Liver (tissue), 9 donors: Measurements from ENCODE around the gene CARS2. TPM values are rescaled to one million over a fixed set of nuclear protein-coding genes. Genes with fewer than 3 reads are reported as not detected.
A peak's percentile ranks its signal among the peaks of the same experiment; 100 is the strongest.

Experiments used
- DNase-seq: peaks from one replicate; pipeline ENCODE4 v3.0.0-alpha.2; 2017; ENCODE audit warnings: low spot score
- H3K27ac ChIP-seq, 2 donors: one replicate each; pipeline ENCODE4 v1.7.0; 2013; ENCODE audit warnings: inconsistent platforms in 2 of 2, low read length in 2 of 2, control low read depth in 1 of 2, low read depth in 1 of 2, mild to moderate bottlenecking in 1 of 2
- H3K27me3 ChIP-seq, 4 donors: one replicate each; pipeline versions ENCODE4 v1.6.1 to v1.7.0; 2013; ENCODE audit warnings: low read length in 3 of 4, inconsistent platforms in 1 of 4, mild to moderate bottlenecking in 1 of 4, moderate library complexity in 1 of 4; ENCODE audit not compliant: control insufficient read depth in 4 of 4, insufficient read depth in 4 of 4
- H3K36me3 ChIP-seq, 4 donors: one replicate each; pipeline versions ENCODE4 v1.6.1 to v1.7.0; 2013; ENCODE audit warnings: low read length in 3 of 4, mild to moderate bottlenecking in 3 of 4, low read depth in 1 of 4, moderate library complexity in 1 of 4; ENCODE audit not compliant: control insufficient read depth in 4 of 4, insufficient read depth in 3 of 4
- H3K4me1 ChIP-seq, 4 donors: one replicate each; pipeline versions ENCODE4 v1.6.1 to v1.7.0; 2013; ENCODE audit warnings: low read length in 3 of 4, mild to moderate bottlenecking in 3 of 4, moderate library complexity in 1 of 4; ENCODE audit not compliant: control insufficient read depth in 4 of 4, insufficient read depth in 4 of 4
- H3K4me3 ChIP-seq, 3 donors: one replicate each; pipeline versions ENCODE4 v1.6.1 to v1.7.0; 2013; ENCODE audit warnings: low read length in 3 of 3, control low read depth in 1 of 3, low read depth in 1 of 3, mild to moderate bottlenecking in 1 of 3
- H3K9ac ChIP-seq, 2 donors: one replicate each; pipeline ENCODE4 v1.7.0; 2013; ENCODE audit warnings: low read length in 2 of 2, mild to moderate bottlenecking in 2 of 2, moderate library complexity in 2 of 2, control low read depth in 1 of 2, low read depth in 1 of 2
- H3K9me3 ChIP-seq, 4 donors: one replicate each; pipeline versions ENCODE4 v1.6.1 to v1.7.0; 2013; ENCODE audit warnings: low read length in 3 of 4; ENCODE audit not compliant: control insufficient read depth in 4 of 4
- FOXA1 ChIP-seq: IDR thresholded peaks from 2 replicates; pipeline ENCODE4 v1.6.1; 2016; ENCODE audit warnings: antibody characterized with exemption
- GABPA ChIP-seq, 2 donors: IDR thresholded peaks in 1 of 2; conservative IDR thresholded peaks in 1 of 2; 2 replicates each; pipeline ENCODE4 v1.6.1; 2016; ENCODE audit warnings: antibody characterized with exemption in 2 of 2, mild to moderate bottlenecking in 1 of 2, moderate library complexity in 1 of 2
- HNF4A ChIP-seq, 2 donors: conservative IDR thresholded peaks; 2 replicates each; pipeline ENCODE4 v1.6.1; 2016; ENCODE audit warnings: antibody characterized with exemption in 2 of 2, mild to moderate bottlenecking in 2 of 2
- NR2F2 ChIP-seq: IDR thresholded peaks from 2 replicates; pipeline ENCODE4 v1.6.1; 2016; ENCODE audit warnings: antibody characterized with exemption
- RAD21 ChIP-seq, 2 donors: IDR thresholded peaks; 2 replicates each; pipeline ENCODE4 v1.6.1; 2016; ENCODE audit warnings: antibody characterized with exemption in 2 of 2, mild to moderate bottlenecking in 2 of 2
- SP1 ChIP-seq: IDR thresholded peaks from 2 replicates; pipeline ENCODE4 v1.6.1; 2018; ENCODE audit warnings: antibody characterized with exemption, mild to moderate bottlenecking
- YY1 ChIP-seq: IDR thresholded peaks from 2 replicates; pipeline ENCODE4 v1.6.1; 2016; ENCODE audit warnings: antibody characterized with exemption, mild to moderate bottlenecking
- WGBS: extraction: QIAGEN DNeasy Blood & Tissue Kit; methylation state at CpG from one replicate; pipeline ENCODE4 v1.1.7; 2013; 5-methylcytosine and 5-hydroxymethylcytosine counted together
- polyA plus RNA-seq, 2 donors: library from polyadenylated mRNA; stranded (reverse) in 1 of 2; unstranded in 1 of 2; fragments of 200-250 nt in 1 of 2; fragments of >200 nt in 1 of 2; fragmentation: Nextera tagmentation in 1 of 2; extraction: Ambion mirVana in 1 of 2; gene quantifications; one replicate each; pipeline versions ENCODE4 v1.2.1 to v1.2.3, GENCODE V29; 2013 to 2015
- total RNA-seq, 2 donors: library from RNA; depleted of rRNA; stranded (reverse); fragments of >200 nt; gene quantifications; one replicate each; pipeline ENCODE4 v1.2.3, GENCODE V29; 2014
- TF ChIP-seq, protein P1 (sequence below): IDR thresholded peaks from 2 replicates; pipeline ENCODE4 v1.6.1; 2016; ENCODE audit warnings: antibody characterized with exemption
- TF ChIP-seq, protein P2 (sequence below): fragments of 150-350 bp; IDR thresholded peaks from 2 replicates; pipeline ENCODE4 v1.5.1; 2017; ENCODE audit warnings: improper control_type of control experiment, low read depth, low read length; ENCODE audit not compliant: missing input control
- TF ChIP-seq, protein P3 (sequence below): IDR thresholded peaks from 2 replicates; pipeline ENCODE4 v1.6.1; 2016; ENCODE audit warnings: antibody characterized with exemption
- TF ChIP-seq, protein P4 (sequence below): IDR thresholded peaks from 2 replicates; pipeline ENCODE4 v1.6.1; 2016; ENCODE audit warnings: antibody characterized with exemption
- TF ChIP-seq, protein P5 (sequence below): IDR thresholded peaks from 2 replicates; pipeline ENCODE4 v1.6.1; 2016; ENCODE audit warnings: antibody characterized with exemption, mild to moderate bottlenecking
- donor health status: healthy.
- donor health status: healthy.
- donor health status: healthy.
- donor health status: healthy.
- donor health status: healthy.

Gene CARS2
- total and polyA plus RNA-seq, 4 donors: 28.6 to 44.0 (median 31.4) TPM

DNA sequence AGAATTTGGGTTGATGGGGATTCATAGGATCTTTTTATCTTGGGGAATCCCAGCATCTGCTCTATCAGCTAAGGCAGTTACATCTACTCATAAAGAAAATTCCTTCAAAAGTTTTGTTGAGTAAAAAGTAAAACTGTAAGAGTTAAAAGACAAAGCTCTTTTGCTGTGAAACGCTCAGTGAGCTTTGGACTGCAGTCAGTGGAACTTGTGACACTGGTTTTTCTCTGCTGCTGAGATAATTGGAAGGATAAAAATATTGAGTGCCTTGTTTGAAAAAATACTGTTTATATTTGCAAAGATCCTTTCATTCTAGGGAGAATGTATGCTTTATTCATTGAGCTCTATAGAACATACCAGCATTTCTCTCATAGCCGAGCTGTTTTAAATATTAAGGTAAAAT is 85.3 kb downstream of the CARS2 start (continued):
- TF ChIP-seq, protein P1, sequence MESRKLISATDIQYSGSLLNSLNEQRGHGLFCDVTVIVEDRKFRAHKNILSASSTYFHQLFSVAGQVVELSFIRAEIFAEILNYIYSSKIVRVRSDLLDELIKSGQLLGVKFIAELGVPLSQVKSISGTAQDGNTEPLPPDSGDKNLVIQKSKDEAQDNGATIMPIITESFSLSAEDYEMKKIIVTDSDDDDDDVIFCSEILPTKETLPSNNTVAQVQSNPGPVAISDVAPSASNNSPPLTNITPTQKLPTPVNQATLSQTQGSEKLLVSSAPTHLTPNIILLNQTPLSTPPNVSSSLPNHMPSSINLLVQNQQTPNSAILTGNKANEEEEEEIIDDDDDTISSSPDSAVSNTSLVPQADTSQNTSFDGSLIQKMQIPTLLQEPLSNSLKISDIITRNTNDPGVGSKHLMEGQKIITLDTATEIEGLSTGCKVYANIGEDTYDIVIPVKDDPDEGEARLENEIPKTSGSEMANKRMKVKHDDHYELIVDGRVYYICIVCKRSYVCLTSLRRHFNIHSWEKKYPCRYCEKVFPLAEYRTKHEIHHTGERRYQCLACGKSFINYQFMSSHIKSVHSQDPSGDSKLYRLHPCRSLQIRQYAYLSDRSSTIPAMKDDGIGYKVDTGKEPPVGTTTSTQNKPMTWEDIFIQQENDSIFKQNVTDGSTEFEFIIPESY: no peak
- TF ChIP-seq FOXA1: no peak
- no peak for TF ChIP-seq GABPA (IDR thresholded peaks at IDR 0.05 in 1 of 2, conservative IDR thresholded peaks at IDR 0.05 in 1 of 2)
- TF ChIP-seq YY1: no peak
- no peak for TF ChIP-seq SP1

DNA sequence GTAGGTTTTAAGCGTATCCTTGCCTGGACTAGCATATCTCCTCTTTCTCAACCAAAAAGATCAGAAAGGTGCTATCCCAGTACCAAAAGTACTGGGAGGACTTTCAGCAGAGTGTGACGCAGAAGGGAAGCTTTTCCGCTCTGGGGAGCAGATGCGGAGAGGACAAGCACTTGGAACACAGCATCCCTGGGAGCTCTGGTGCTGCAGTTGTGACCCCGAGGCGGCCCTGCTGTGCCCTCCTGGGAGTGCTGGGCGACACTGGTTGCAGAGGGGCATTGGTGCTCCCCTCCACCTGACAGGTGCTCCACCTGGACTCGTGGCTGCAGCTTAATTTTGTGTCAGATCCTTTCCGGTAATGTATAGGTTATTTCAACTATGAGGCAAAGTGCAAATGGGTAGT is 87.1 kb downstream of the CARS2 start:
- TF ChIP-seq, protein P2, sequence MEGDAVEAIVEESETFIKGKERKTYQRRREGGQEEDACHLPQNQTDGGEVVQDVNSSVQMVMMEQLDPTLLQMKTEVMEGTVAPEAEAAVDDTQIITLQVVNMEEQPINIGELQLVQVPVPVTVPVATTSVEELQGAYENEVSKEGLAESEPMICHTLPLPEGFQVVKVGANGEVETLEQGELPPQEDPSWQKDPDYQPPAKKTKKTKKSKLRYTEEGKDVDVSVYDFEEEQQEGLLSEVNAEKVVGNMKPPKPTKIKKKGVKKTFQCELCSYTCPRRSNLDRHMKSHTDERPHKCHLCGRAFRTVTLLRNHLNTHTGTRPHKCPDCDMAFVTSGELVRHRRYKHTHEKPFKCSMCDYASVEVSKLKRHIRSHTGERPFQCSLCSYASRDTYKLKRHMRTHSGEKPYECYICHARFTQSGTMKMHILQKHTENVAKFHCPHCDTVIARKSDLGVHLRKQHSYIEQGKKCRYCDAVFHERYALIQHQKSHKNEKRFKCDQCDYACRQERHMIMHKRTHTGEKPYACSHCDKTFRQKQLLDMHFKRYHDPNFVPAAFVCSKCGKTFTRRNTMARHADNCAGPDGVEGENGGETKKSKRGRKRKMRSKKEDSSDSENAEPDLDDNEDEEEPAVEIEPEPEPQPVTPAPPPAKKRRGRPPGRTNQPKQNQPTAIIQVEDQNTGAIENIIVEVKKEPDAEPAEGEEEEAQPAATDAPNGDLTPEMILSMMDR: no peak
- TF ChIP-seq GABPA (IDR thresholded peaks at IDR 0.05 in 1 of 2, conservative IDR thresholded peaks at IDR 0.05 in 1 of 2) (no peak), HNF4A (conservative IDR thresholded peaks at IDR 0.05) (no peak), FOXA1 (no peak)
- TF ChIP-seq, protein P3, sequence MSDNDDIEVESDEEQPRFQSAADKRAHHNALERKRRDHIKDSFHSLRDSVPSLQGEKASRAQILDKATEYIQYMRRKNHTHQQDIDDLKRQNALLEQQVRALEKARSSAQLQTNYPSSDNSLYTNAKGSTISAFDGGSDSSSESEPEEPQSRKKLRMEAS: no peak
- peaks cover 10 to 60% (median 36%) of the 10 kb centered on the region in 4 donors for H3K4me1 ChIP-seq
- peaks cover 2 to 14% (median 9%) of the 10 kb centered on the region in 4 donors for H3K36me3 ChIP-seq
- H3K4me3 ChIP-seq: no peak overlapping the region
- DNase-seq: no peak
- no peak overlapping the region for H3K9ac ChIP-seq
- H3K27me3 ChIP-seq: no peaks in the 10 kb centered on the region
- peak overlapping the region; percentile 98 to 99 for H3K27ac ChIP-seq
- H3K9me3 ChIP-seq: no peaks in the 10 kb centered on the region
- 85% methylated on average over 9 of the region's 9 CpGs for WGBS

DNA sequence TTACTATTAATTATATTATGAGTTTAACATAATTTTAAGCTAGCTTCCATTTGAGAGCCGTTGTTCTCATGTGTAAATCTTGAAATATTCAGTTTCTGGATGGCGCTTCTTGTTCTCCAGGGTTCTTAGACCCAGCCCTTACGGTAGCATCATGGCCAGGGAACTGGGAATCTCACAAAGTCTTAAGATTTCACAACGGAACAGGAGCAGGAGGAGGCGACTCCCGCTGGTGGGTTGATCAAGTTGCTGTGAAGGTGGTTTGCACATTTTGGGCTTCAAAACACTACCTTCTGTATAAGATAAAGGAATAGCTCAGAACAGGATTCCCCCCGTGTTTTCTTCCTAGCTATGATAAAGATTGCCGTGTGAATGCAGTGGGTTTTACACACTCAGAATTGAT is 87.7 kb downstream of the CARS2 start:
- Histone ChIP-seq H3K4me1 (peaks cover 10 to 60% (median 36%) of the 10 kb centered on the region in 4 donors), H3K9me3 (no peaks in the 10 kb centered on the region), H3K27me3 (no peaks in the 10 kb centered on the region), H3K9ac (peak overlapping the region in 1 of 2 donors; percentile 80), H3K4me3 (no peak overlapping the region), H3K36me3 (peaks cover 2 to 11% (median 7%) of the 10 kb centered on the region in 4 donors), H3K27ac (peak overlapping the region; percentile 98 to 99)
- DNase-seq: no peak
- WGBS: 82% methylated on average over 8 of the region's 8 CpGs
- TF ChIP-seq, protein P4, sequence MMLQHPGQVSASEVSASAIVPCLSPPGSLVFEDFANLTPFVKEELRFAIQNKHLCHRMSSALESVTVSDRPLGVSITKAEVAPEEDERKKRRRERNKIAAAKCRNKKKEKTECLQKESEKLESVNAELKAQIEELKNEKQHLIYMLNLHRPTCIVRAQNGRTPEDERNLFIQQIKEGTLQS: no peak
- TF ChIP-seq, protein P5, sequence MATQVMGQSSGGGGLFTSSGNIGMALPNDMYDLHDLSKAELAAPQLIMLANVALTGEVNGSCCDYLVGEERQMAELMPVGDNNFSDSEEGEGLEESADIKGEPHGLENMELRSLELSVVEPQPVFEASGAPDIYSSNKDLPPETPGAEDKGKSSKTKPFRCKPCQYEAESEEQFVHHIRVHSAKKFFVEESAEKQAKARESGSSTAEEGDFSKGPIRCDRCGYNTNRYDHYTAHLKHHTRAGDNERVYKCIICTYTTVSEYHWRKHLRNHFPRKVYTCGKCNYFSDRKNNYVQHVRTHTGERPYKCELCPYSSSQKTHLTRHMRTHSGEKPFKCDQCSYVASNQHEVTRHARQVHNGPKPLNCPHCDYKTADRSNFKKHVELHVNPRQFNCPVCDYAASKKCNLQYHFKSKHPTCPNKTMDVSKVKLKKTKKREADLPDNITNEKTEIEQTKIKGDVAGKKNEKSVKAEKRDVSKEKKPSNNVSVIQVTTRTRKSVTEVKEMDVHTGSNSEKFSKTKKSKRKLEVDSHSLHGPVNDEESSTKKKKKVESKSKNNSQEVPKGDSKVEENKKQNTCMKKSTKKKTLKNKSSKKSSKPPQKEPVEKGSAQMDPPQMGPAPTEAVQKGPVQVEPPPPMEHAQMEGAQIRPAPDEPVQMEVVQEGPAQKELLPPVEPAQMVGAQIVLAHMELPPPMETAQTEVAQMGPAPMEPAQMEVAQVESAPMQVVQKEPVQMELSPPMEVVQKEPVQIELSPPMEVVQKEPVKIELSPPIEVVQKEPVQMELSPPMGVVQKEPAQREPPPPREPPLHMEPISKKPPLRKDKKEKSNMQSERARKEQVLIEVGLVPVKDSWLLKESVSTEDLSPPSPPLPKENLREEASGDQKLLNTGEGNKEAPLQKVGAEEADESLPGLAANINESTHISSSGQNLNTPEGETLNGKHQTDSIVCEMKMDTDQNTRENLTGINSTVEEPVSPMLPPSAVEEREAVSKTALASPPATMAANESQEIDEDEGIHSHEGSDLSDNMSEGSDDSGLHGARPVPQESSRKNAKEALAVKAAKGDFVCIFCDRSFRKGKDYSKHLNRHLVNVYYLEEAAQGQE: no peak
- no peak for TF ChIP-seq RAD21 (IDR thresholded peaks at IDR 0.05)
- TF ChIP-seq NR2F2: no peak
